Esophagus muscularis mucosa (tissue), 4 donors: ENCODE measurements around the gene NKD2.

Source experiments
- CTCF ChIP-seq, 3 experiments: fragments of 200-600 bp in 2 of 3; fragments of 450-650 bp in 1 of 3; sonication (generic) in 2 of 3; IDR thresholded peaks; one replicate each; pipeline ENCODE4 v1.5.1; 2017 to 2019; ENCODE audit warnings: antibody characterized with exemption in 3 of 3, mild to moderate bottlenecking in 2 of 3, moderate library complexity in 1 of 3
- EP300 ChIP-seq: sonication (generic); formaldehyde crosslinking; IDR thresholded peaks from one replicate; pipeline ENCODE4 v1.6.1; 2017; ENCODE audit warnings: antibody characterized with exemption
- POLR2A ChIP-seq: fragments of 450-650 bp; IDR thresholded peaks from one replicate; pipeline ENCODE4 v1.6.1; 2017; ENCODE audit warnings: antibody characterized with exemption, moderate library complexity, mild to moderate bottlenecking, low read depth
- POLR2AphosphoS5 ChIP-seq, 2 donors: sonication (generic); formaldehyde crosslinking; IDR thresholded peaks; one replicate each; pipeline ENCODE4 v1.6.1; 2017; ENCODE audit warnings: antibody characterized with exemption in 2 of 2

- TF ChIP-seq CTCF (IDR thresholded peaks at IDR 0.05) (no peak), POLR2A (no peak), POLR2AphosphoS5 (IDR thresholded peaks at IDR 0.05) (no peak), EP300 (no peak)
Measured at GRCh38 chr5:1079486-1079885, 70.9 kb downstream of the NKD2 start.
